Measurements from ENCODE around the gene TMEM158.

GRCh38 chr3:45227946-45228345, 1.9 kb upstream of the TMEM158 start:
- TF ChIP-seq CTCF (conservative IDR thresholded peaks at IDR 0.05 in 1 of 2, IDR thresholded peaks at IDR 0.05 in 1 of 2; ENCODE audit: low read depth in 1 of 2, low read length in 2 of 2), result no peak
- TF ChIP-seq EZH2 (IDR thresholded peaks at IDR 0.05; ENCODE audit: low read length, missing control alignments), result no peak
